Posterior cingulate gyrus (tissue), 11 donors: ENCODE data around the gene DZIP1L.
A peak's percentile ranks its signal among the peaks of the same experiment; 100 is the strongest.

ENCODE experiments used
- DNase-seq, 10 donors: peaks; one replicate each; pipeline versions ENCODE4 v3.0.0 to v3.0.0-alpha.2; 2020 to 2021; ENCODE audit warnings: mixed read lengths in 3 of 10
- intact Hi-C: fragments of 100-400 bp; cut with DNase I; formaldehyde crosslinking; loops from one replicate; pipeline ENCODE4 v1.15.1; 2023

The DZIP1L gene

GRCh38 chr3:138078096-138078495, 37.3 kb downstream of the DZIP1L start:
- no peak for DNase-seq
- intact Hi-C loops: no loop called here

GRCh38 chr3:138072796-138073195, 42.6 kb downstream of the DZIP1L start:
- intact Hi-C loops: no loop called here

GRCh38 chr3:138070006-138070405, 45.4 kb downstream of the DZIP1L start:
- intact Hi-C loops: no loop called here
- DNase-seq: no peak

More at GRCh38 chr3:138072796-138073195, 42.6 kb downstream of the DZIP1L start:
- DNase-seq: no peak

DNA sequence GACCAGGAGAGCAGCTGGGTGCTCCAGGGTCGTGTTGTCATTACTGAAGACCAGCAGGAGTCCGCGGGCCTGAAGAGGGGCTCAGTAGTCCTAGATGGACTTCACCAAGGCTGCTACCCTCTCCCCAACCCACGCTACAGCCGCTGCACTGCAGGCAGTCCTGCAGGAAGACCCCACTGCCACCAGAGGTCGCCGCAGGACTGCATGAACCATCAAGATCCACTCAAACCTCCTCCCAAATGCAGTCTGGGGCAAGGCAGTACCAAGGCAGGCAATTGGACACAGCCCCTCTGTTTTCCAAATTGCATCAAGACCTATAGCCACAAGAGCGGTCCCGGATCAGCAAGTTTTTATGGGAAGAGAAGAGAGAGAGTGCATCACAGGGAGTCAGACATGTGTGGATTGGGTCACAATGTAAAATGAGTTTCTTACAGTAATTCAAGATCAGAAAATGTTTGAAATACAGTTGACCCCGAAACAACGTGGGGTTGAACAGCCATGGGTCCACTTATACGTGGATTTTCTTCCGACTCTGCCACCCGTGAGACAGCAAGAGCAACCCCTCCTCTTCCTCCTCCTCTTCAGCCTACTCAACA, 46.7 kb downstream of the DZIP1L start:
- intact Hi-C loops: loop anchor here (2.0 to 10.0 kb wide), 2 partner anchors 50 to 356 kb away; no protein-coding TSS in a partner anchor
- peak; percentile 43 to 96 (median 80) for DNase-seq

- DNase-seq: no peak
- intact Hi-C loops: loop anchor here (2.0 to 10.0 kb wide), 2 partner anchors 51 to 357 kb away; no protein-coding TSS in a partner anchor
These were observed 47.4 kb downstream of the DZIP1L start for GRCh38 chr3:138068046-138068445.

DNA sequence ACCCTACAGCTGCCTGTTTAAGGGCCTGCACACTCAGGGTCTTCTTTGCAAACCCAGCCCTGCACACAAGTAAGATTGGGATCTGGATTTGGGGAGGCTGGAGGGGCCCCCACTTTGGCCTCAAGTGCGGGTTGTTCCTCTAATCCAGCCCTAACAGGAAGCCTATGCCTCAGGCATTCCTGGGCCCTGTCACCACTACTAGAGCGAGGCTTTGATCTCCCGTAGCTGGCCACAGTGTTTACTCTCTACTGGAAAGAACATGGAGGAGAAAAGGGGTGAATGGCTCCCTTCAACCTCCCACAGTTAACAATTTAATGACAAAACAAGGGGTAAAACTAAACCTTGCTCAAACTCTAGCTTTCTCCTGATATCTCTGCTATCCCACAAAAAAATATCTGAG, 48.4 kb downstream of the DZIP1L start:
- DNase-seq: no peak
- intact Hi-C loops: loop anchor here (10.0 kb wide), 1 partner anchor 358 kb away; no protein-coding TSS in a partner anchor

DNA sequence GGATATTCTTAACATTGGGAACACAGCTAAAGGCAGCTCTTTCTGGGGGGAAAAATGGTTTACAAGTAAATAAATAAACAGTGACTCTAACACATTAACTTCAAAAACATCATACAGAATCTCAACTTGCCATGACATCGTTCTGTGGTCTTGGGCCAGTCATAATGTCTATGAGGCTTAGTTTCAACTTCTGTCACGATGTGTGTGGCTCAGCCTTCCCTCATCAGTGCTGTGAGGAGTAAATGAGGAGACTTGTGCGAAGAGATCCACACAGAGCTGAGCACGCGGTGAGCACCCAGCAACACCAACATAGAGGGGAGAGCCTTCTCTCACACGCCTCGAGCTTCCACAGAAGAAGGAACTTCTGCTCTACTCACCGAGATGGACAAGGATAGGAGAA, 49.0 kb downstream of the DZIP1L start:
- no peak for DNase-seq
- intact Hi-C loops: loop anchor here (10.0 kb wide), 1 partner anchor 358 kb away; no protein-coding TSS in a partner anchor

- intact Hi-C loops: loop anchor here (10.0 kb wide), 1 partner anchor 359 kb away; no protein-coding TSS in a partner anchor
- DNase-seq: no peak
These were observed 49.5 kb downstream of the DZIP1L start for GRCh38 chr3:138065949-138066348.

DNA sequence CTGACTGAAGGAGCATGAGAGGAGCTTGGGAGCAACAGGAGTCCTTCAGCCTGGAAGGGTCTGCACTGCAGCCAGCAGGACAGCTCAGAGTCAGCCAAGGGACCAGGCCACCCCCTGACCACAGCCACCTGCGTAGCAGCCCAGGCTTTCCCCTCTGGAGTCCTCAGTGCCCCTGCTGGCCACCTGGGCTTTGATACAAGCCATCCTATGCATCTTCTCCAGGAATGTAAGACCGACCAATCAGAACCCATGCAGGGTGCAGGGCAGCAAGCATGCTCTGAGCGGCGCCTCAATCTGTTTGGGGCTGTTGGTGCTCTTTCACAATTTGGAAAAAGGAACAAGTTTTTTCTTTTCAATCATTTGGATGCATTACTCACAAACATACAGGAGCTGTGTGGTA, 52.0 kb downstream of the DZIP1L start:
- intact Hi-C loops: loop anchor here (10.0 kb wide), 1 partner anchor 361 kb away; no protein-coding TSS in a partner anchor
- DNase-seq: no peak

DNA sequence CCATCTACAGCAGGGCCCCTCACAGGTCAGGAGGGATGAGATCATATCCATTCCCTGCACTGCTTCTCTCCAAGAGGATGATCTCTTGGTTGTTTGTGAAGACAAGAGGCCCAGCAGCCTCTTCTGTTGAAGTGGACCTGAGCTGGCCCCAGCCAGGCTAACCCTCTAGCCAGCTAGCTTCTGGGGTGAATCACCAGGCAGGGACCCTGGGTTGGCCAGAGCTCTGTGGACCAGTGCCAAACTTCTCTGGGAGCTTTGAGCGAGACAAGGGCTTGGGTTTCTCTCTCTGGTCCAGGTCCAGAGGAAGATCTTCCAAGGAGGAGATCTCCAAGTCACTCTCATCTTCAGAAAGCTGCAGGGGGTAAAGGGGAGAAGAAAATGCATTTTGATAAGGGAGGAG, 52.8 kb downstream of the DZIP1L start:
- no peak for DNase-seq
- intact Hi-C loops: loop anchor here (10.0 kb wide), 1 partner anchor 362 kb away; no protein-coding TSS in a partner anchor

GRCh38 chr3:138062037-138062436, 53.4 kb downstream of the DZIP1L start:
- intact Hi-C loops: loop anchor here (10.0 kb wide), 1 partner anchor 363 kb away; no protein-coding TSS in a partner anchor
- no peak for DNase-seq

DNA sequence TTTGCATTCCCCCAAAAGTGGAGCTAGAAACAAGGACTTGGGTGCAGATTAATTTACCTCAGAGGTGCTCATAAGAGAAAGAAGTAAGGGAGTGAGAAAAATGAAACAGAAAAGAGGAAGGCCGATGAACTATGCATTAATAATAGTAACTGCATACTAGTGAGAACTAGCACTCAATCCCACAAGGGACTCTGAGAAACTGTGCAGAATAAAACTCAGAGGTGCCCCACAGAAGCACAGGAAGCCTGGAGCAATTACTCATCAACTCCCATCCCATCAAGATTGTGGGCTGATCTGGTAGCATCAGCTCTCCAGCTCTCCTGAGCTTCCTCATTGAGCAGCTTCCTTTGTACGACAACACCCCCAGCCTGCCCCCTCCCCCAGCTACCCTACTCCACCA, 54.6 kb downstream of the DZIP1L start:
- DNase-seq: no peak
- intact Hi-C loops: loop anchor here (10.0 kb wide), 1 partner anchor 364 kb away; no protein-coding TSS in a partner anchor

- intact Hi-C loops: no loop called here
- DNase-seq: no peak
These were observed 56.1 kb downstream of the DZIP1L start for GRCh38 chr3:138059261-138059660.

GRCh38 chr3:138057384-138057783, 58.0 kb downstream of the DZIP1L start:
- intact Hi-C loops: no loop called here
- DNase-seq: no peak

- intact Hi-C loops: loop anchor here (5.0 kb wide), 1 partner anchor 947 kb away; no protein-coding TSS in a partner anchor
These were observed 61.4 kb downstream of the DZIP1L start for GRCh38 chr3:138054057-138054456.

GRCh38 chr3:138051947-138052802, 63.2 kb downstream of the DZIP1L start:
- peak in 6 of 10 donors; percentile 22 to 75 (median 29) for DNase-seq

More at GRCh38 chr3:138054057-138054456, 61.4 kb downstream of the DZIP1L start:
- no peak for DNase-seq

GRCh38 chr3:138049157-138049919, 66.1 kb downstream of the DZIP1L start:
- intact Hi-C loops: no loop called here
- DNase-seq: no peak

More at GRCh38 chr3:138051947-138052802, 63.2 kb downstream of the DZIP1L start:
- intact Hi-C loops: loop anchor here (5.0 kb wide), 1 partner anchor 945 kb away; no protein-coding TSS in a partner anchor

- no peak for DNase-seq
- intact Hi-C loops: no loop called here
These were observed 67.7 kb downstream of the DZIP1L start for GRCh38 chr3:138047596-138048158.

GRCh38 chr3:138046955-138047354, 68.5 kb downstream of the DZIP1L start:
- DNase-seq: no peak
- intact Hi-C loops: no loop called here

GRCh38 chr3:138046085-138046484, 69.3 kb downstream of the DZIP1L start:
- no peak for DNase-seq
- intact Hi-C loops: no loop called here
